NCI-H526 (cell line): Measurements from ENCODE around the gene SCN4A.
"Not testable (repeated sequence)": the region's sequence is repeated elsewhere in the genome, so short reads cannot be mapped to it uniquely, and the experiment has no call there.

Source experiments
- DNase-seq, 2 experiments: peaks; one replicate each; lab custom pipeline; 2025; lab: John Stamatoyannopoulos, UW

Gene SCN4A

GRCh38 chr17:63916566-63917185 is 56.0 kb downstream of the SCN4A start:
- DNase-seq: no peak

DNA sequence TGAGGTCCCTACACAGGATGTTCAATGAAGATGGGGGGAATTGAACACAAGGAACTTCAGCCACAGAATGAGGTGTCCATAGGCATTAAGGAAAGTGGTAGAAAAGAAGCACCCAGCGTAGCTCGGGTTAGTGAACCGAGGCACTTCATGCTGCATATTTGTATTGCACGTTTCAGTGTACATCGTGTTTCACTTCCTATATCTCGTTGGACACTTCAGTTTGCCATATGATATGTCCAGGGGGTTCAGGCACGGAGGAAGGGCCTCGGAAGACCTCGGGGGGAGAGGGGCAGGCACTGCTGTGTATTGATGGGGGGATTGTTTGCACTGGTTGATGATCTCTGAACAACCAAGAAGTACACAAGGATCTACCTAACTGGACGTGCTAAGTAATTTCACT is 57.0 kb downstream of the SCN4A start:
- not testable (repeated sequence) for DNase-seq

GRCh38 chr17:63914471-63914870 is 58.2 kb downstream of the SCN4A start:
- no peak for DNase-seq

DNA sequence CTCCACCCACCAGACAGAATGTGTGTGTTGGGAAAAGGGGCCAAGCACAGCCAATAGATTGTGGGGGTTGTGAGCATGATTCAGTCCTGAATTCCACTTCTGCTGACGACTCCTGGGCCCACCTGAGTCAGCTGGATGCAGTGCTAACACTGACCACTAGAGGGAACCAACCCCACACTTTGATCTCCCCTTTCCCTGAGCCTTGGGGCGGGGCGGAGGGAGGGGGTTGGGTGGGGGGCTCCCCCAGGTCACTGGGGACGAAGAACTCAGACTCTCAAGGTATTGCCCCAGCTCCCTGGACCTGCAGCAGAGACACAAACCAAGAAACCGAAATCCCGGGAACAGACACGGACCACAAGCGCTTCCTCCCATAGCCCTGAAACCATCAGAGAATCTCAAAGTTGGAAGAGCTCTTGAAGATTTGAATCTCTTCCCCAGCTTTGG is 61.0 kb downstream of the SCN4A start:
- peak in 1 of 2 experiments; percentile 60 for DNase-seq

DNA sequence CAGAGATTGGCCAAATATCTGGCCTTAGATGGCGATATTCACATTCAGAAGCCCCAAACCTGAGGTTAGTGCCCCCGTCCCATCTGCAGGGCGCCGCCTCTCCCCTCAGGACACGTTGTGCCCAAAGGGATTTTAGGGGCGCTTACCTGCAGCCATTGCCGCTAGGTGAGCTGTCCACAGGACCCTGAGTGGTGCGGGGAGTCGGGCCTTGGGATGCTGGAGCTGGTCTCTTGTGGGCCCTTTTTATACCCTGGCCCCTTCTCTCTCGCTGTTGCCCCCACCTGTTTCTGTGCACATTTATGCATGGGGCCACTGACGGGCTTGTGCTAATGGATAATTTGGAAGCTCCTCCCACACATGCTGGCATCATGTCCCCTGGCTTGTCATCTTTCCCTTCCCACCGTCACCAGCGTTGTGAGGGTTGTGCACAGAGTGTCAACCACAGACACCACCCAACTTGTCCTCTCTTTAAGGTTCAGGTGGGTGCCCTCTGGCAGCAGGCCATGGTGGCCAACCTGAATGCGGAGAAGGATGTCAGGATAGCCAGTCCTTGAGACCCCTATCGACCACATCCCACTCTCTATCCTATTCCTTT is 61.6 kb downstream of the SCN4A start, which contains the start of gene CSHL1:
Gene CSHL1, minus strand, starts transcription at position 218 of the 595 bp plus-strand sequence. Its CDS starts 62 bp downstream, at position 156.
- no peak for DNase-seq

DNA sequence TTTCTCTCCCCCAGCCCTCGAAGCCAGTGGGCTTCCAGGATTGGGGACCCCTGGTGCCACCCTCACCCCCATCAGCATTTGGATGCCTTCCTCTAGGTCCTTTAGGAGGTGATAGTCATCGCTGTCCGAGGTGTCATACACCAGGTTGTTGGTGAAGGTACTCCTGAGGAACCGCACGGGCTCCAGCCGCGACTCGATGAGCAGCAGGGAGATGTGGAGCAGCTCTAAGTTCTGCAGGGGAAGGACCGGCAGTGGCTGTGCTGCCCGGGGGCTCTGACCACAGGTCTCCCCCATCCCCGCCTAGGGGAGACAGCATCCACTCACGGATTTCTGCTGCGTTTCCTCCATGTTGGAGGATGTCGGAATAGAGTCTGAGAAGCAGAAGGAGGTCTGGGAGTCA is 62.6 kb downstream of the SCN4A start:
- no peak for DNase-seq

- not testable (repeated sequence) for DNase-seq
Measured at GRCh38 chr17:63909586-63909985, 63.1 kb downstream of the SCN4A start.

DNA sequence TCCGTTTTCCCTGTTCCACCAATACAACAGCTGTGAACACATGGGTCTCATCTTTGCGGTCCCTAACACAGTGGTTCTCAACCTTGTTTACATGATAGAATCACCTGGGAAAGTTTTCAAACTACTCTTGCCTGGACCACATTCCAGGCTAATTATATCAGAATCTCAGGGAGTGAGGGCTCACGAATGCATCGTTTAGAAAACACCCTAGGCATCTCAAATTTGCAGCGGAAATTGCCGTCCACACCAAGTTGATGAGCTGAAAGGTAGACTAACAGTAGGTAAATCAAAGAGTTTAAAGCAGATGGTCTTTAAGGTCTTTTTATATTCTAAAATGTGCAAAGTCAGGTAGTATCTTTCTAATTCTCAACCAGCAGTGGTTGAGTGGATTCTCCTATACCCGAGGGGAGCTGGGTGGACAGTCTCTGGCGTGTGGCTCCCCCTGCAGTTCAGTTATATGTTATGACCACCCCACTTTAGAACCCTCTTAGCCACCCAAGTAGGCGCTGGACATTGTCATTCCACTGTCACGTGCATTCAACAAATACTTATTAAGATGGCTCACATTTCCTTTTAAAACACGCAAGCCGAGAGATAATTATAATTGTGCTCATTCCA is 65.4 kb downstream of the SCN4A start:
- DNase-seq: peak in 1 of 2 experiments; percentile 35

DNA sequence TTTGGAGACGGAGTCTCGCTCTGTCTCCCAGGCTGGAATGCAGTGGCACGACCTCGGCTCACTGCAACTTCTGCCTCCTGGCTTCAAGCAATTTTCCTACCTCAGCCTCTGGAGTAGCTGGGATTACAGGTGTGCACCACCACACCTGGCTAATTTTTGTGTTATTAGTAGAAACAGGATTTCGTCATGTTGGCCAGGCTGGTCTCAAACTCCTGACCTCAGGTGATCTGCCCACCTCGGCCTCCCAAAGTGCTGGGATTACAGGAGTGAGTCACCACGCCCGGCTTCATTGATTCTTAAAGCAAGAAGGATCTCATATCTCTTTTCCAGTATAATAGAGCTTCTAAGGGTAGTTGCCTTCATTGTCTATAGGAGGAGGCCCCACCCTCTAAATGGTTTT is 67.9 kb downstream of the SCN4A start:
- not testable (repeated sequence) for DNase-seq

DNA sequence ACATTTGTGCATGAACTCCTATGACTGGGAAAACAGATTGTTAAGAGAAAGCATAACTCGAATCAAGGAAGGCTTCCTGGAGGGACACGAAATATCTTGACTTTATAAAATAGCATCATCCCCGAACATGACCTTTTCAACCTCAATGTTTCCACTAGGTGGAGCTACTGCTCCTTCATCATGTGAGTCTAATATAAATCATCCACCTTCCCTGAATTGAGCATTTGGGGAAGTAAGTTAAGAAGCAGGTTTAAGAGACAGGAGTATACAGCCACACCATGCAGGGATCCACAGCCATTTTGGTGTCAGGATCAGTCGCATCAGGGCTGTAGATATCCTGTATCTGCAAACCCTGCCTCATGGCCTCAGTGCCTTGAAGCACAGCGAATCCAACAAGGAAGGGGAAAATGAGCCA is 68.9 kb downstream of the SCN4A start:
- DNase-seq: peak in 1 of 2 experiments; percentile 33

DNA sequence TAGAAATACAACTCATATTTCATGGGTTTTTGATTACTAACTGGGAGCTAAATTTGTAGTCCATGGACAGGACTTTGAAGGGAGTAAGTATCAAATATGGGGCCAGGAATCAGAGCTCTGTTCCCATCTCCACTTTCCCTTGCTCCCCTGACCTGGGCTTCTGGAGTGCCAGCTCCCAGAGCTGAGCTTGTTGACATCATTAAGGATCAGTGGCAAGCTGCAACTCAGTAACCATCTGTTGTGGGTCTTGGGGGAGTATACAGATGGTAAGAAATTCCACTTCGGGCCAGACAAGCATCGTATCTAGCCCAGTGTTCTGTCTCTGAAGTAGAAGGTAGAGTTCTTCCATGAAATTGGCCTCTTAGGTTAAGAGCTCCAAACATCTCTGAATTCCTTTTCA is 70.7 kb downstream of the SCN4A start:
- not testable (repeated sequence) for DNase-seq

DNA sequence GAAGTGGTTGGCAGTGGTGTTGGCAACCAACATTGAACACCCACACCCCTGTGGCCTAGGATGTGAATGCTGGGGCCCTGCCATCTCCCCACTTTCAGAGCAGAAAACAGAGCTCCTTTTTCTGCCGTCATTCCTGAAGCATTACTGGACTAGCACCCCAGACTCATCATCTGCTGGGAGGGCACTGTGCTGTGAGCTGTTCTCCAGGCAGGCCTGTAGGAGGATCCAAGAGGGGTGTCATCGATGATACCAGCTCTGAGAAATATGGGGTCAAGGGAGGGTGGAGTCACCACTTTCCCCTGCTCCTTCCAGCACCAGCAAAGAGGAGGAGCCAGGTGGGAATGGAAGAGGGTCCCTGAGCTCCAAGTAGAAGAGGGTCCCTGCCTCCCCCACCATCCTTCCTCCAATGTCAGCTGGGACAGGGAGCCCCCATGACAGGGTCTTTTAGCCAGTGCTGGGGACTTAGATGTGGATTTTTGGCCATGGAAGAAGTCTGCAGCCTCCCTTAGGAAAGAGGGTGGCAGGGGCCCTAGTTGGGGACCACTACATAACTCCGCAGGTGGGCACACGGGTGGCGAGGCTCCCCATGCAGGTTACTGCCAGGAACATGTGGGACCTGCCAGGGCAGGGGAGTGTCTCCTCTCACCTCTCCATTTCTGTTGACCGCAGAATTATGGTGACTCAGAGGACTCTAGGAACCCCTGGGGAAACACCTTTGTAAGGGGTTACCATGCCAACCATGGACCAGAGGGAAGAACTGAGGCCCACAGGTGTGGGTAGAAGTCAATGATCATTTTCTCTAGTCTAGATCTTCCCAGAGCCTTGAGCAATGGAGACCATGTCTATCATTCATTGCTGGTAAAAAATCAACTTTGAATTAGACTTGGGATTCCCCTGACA is 73.6 kb downstream of the SCN4A start:
- DNase-seq: not testable (repeated sequence)

DNA sequence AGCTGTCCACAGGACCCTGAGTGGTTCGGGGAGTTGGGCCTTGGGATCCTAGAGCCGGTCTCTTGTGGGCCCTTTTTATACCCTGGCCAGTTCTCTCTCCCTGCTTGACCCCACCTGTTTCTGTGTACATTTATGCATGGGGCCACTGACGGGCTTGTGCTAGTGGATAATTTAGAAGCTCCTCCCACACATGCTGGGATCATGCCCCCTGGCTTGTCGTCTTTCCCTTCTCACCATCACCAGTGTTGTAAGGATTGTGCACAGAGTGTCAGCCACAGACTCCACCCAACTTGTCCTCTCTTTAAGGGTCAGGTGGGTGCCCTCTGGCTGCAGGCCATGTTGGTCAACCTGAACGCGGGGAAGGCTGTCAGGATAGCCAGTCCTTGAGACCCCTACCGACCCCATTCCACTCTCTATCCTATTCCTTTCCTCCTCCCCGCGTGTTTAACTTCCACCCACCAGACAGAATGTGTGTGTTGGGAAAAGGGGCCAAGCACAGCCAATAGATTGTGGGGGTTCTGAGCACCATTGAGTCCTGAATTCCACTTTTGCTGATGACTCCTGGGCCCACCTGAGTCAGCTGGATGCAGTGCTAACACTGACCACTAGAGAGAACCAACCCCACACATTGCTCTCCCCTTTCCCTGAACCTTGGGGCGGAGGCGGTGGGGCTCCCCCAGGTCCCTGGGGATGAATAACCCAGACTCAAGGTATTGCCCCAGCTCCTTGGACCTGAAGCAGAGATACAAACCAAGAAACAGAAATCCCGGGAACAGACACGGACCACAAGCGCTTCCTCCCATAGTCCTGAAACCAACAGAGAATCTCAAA is 76.0 kb downstream of the SCN4A start, which contains the start of gene CSH1:
Gene CSH1, minus strand, starts transcription at position 51 of the 831 bp plus-strand sequence. CDS start 63 bp downstream, outside the sequence.
- not testable (repeated sequence) for DNase-seq

- DNase-seq: not testable (repeated sequence)
Measured at GRCh38 chr17:63894821-63895220, 77.9 kb downstream of the SCN4A start.

- DNase-seq: not testable (repeated sequence)
Measured at GRCh38 chr17:63894021-63894420, 78.7 kb downstream of the SCN4A start.

DNA sequence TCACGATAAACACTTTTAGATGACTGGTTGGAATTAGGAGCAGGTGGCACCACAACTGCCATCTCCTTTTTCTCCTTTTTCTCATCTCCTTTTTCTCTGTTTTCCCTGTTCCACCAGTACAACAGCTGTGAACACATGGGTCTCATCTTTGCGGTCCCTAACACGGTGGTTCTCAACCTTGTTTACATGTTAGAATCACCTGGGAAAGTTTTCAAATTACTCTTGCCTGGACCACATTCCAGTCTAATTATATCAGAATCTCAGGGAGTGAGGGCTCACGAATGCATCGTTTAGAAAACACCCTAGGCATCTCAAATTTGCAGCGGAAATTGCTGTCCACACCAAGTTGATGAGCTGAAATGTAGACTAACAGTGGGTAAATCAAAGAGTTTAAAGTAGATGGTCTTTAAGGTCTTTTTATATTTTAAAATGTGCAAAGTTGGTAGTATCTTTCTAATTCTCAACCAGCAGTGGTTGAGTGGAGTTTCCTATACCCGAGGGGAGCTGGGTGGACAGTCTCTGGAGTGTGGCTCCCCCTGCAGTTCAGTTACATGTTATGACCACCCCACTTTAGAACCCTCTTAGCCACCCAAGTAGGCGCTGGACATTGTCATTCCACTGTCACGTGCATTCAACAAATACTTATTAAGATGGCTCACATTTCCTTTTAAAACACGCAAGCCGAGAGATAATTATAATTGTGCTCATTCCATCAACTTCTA is 80.2 kb downstream of the SCN4A start:
- DNase-seq: peak in 1 of 2 experiments; percentile 30

- DNase-seq: peak; percentile 11 to 52
Measured at GRCh38 chr17:63889026-63889848, 83.5 kb downstream of the SCN4A start.
